HepG2 (cell line): ENCODE measurements around the gene BEST2. TPM values are rescaled to one million over a fixed set of nuclear protein-coding genes. Genes with fewer than 3 reads are reported as not detected.

Experiments
- CERS6 ChIP-seq: sonication (generic); formaldehyde crosslinking; IDR thresholded peaks from 2 replicates; pipeline ENCODE4 v1.5.0; 2020; ENCODE audit warnings: missing genetic modification reagents
- CREB1 ChIP-seq, 2 experiments: fragments of 450-650 bp in 1 of 2; IDR thresholded peaks; 2 replicates each; pipeline ENCODE4 v1.6.1; 2016 to 2017; ENCODE audit warnings: control low read depth in 1 of 2, mild to moderate bottlenecking in 1 of 2, missing compliant biosample characterization in 1 of 2, missing genetic modification characterization in 1 of 2
- CSRNP2 ChIP-seq: sonication (generic); formaldehyde crosslinking; conservative IDR thresholded peaks from 2 replicates; pipeline ENCODE4 v1.8.0; 2022; ENCODE audit warnings: low read depth, missing genetic modification reagents
- DMAP1 ChIP-seq: IDR thresholded peaks from 2 replicates; pipeline ENCODE4 v1.6.1; 2016
- MTF2 ChIP-seq: sonication (generic); formaldehyde crosslinking; IDR thresholded peaks from 2 replicates; pipeline ENCODE4 v1.5.0; 2020; ENCODE audit warnings: missing genetic modification reagents, borderline replicate concordance
- NFKBIZ ChIP-seq: IDR thresholded peaks from 2 replicates; pipeline ENCODE4 v1.6.1; 2018; ENCODE audit warnings: missing genetic modification reagents, missing compliant biosample characterization
- PPARG ChIP-seq: conservative IDR thresholded peaks from 2 replicates; pipeline ENCODE4 v1.6.1; 2016; ENCODE audit warnings: missing biosample characterization, missing genetic modification reagents
- RXRA ChIP-seq: sonication (generic); formaldehyde crosslinking; IDR thresholded peaks from 2 replicates; pipeline ENCODE4 v1.5.1; 2020; ENCODE audit warnings: missing genetic modification reagents
- RXRB ChIP-seq: IDR thresholded peaks from 2 replicates; pipeline ENCODE4 v1.6.1; 2016; ENCODE audit warnings: borderline replicate concordance, missing genetic modification reagents, missing compliant biosample characterization
- SAP130 ChIP-seq: IDR thresholded peaks from 2 replicates; pipeline ENCODE4 v1.6.1; 2016; ENCODE audit warnings: low read depth
- UBTF ChIP-seq: sonication (generic); formaldehyde crosslinking; IDR thresholded peaks from 2 replicates; pipeline ENCODE4 v1.4.0; 2020; ENCODE audit warnings: mild to moderate bottlenecking, missing genetic modification reagents
- ZBTB7A ChIP-seq: sonication (generic); formaldehyde crosslinking; IDR thresholded peaks from 2 replicates; pipeline ENCODE4 v1.8.0; 2022; ENCODE audit warnings: mild to moderate bottlenecking, missing genetic modification reagents
- ZNF253 ChIP-seq: sonication (generic); formaldehyde crosslinking; IDR thresholded peaks from 2 replicates; pipeline ENCODE4 v1.8.0; 2022; ENCODE audit warnings: mild to moderate bottlenecking, missing genetic modification reagents, borderline replicate concordance
- ZNF33A ChIP-seq: sonication (generic); formaldehyde crosslinking; IDR thresholded peaks from 2 replicates; pipeline ENCODE4 v1.5.1; 2020; ENCODE audit warnings: missing genetic modification reagents, mild to moderate bottlenecking, moderate library complexity, borderline replicate concordance
- ZNF646 ChIP-seq: sonication (generic); formaldehyde crosslinking; IDR thresholded peaks from 2 replicates; pipeline ENCODE4 v1.9.0; 2021; ENCODE audit warnings: mild to moderate bottlenecking, missing genetic modification reagents
- ZNF703 ChIP-seq: sonication (generic); formaldehyde crosslinking; IDR thresholded peaks from 2 replicates; pipeline ENCODE4 v1.5.1; 2020; ENCODE audit warnings: missing genetic modification reagents, mild to moderate bottlenecking, moderate library complexity, borderline replicate concordance
- ZNF740 ChIP-seq: sonication (generic); formaldehyde crosslinking; IDR thresholded peaks from 2 replicates; pipeline ENCODE4 v1.4.0; 2020; ENCODE audit warnings: missing genetic modification reagents
- ZSCAN21 ChIP-seq: sonication (generic); formaldehyde crosslinking; IDR thresholded peaks from 2 replicates; pipeline ENCODE4 v1.8.0; 2022; ENCODE audit warnings: mild to moderate bottlenecking, missing genetic modification reagents, moderate library complexity, borderline replicate concordance
- polyA plus RNA-seq, 8 experiments: library from polyadenylated mRNA; depleted of rRNA in 3 of 8; stranded (reverse) in 7 of 8; unstranded in 1 of 8; fragments of >200 nt; fragmentation: Illumina TruSeq in 4 of 8; extraction: Trizol in 4 of 8; gene quantifications; 2 replicates each; pipeline versions ENCODE4 v1.2.1 to v1.2.3, GENCODE V29; 2011 to 2016; ENCODE audit warnings: low read depth in 4 of 8, missing spikeins in 1 of 8, mixed read lengths in 1 of 8; ENCODE audit not compliant: insufficient read depth in 1 of 8
- total RNA-seq, 5 experiments: library from RNA; depleted of rRNA; stranded (reverse); fragments of >200 nt; fragmentation: Illumina TruSeq; extraction: Trizol; gene quantifications; 2 replicates each; pipeline ENCODE4 v1.2.3, GENCODE V29; 2016; ENCODE audit warnings: low read depth in 1 of 5

The BEST2 gene
- total and polyA plus RNA-seq, 2 of the 13 experiments (the other 11 are each of a cell fraction or from before 2014, with no cell fraction given): not detected

GRCh38 chr19:12800923-12801465 is 49.4 kb downstream of the BEST2 start (continued):
- TF ChIP-seq ZNF703: 0 out of 2 replicates have a peak, but pooled peaks have one; percentile 68
- no peak for TF ChIP-seq CREB1 (IDR thresholded peaks at IDR 0.05)
- no peak for TF ChIP-seq CREB1 (CRISPR knock-in tag; IDR thresholded peaks at IDR 0.05)
- no peak for TF ChIP-seq MTF2
- TF ChIP-seq CSRNP2 (CRISPR knock-in tag): no peak
- no peak for TF ChIP-seq RXRA (CRISPR knock-in tag)
- no peak for TF ChIP-seq CERS6 (CRISPR knock-in tag)
- no peak for TF ChIP-seq ZNF646 (CRISPR knock-in tag)
- 0 out of 2 replicates have a peak, but pooled peaks have one; percentile 90 for TF ChIP-seq ZNF33A (CRISPR knock-in tag)
- no peak for TF ChIP-seq PPARG
- TF ChIP-seq SAP130 (CRISPR knock-in tag): no peak; the same call in 1 of the 2 replicates
- peak; percentile 84 for TF ChIP-seq UBTF (CRISPR knock-in tag)
- 0 out of 2 replicates have a peak, but pooled peaks have one; percentile 16 for TF ChIP-seq NFKBIZ (CRISPR knock-in tag)
- TF ChIP-seq RXRB (CRISPR knock-in tag): peak; percentile 7; the same call in 1 of the 2 replicates
- TF ChIP-seq DMAP1: peak; percentile 26; the same call in 1 of the 2 replicates
- TF ChIP-seq ZNF253: no peak
- TF ChIP-seq ZSCAN21 (CRISPR knock-in tag): no peak
- peak; percentile 81; the same call in 1 of the 2 replicates for TF ChIP-seq ZBTB7A
- no peak for TF ChIP-seq ZNF740 (CRISPR knock-in tag)
